Stimulated activated effector memory CD8-positive, alpha-beta T cell treated with anti-CD3 and anti-CD28 coated beads, Interleukin-12 subunit alpha, Interleukin-12 subunit beta, amount 100 ng/mL, for 72 hours (primary cell): ENCODE data around the gene CPM.
A peak's percentile ranks its signal among the peaks of the same experiment; 100 is the strongest.
"Not testable (repeated sequence)": the region's sequence is repeated elsewhere in the genome, so short reads cannot be mapped to it uniquely, and the experiment has no call there.

Source experiments
- ATAC-seq: fragments of 150-1000 bp; cut with Tn5 transposase; 2 replicates; pipeline ENCODE4 v1.10.0; 2021
- DNase-seq, 2 donors: peaks; one replicate each; pipeline ENCODE4 v3.0.0; 2021 to 2022; ENCODE audit warnings: low spot score in 2 of 2
- H3K27ac Mint-ChIP-seq: one replicate; pipeline ENCODE4 v1.8.0; 2022; ENCODE audit warnings: mild to moderate bottlenecking, mixed read lengths
- H3K36me3 Mint-ChIP-seq: one replicate; pipeline ENCODE4 v1.8.0; 2022; ENCODE audit warnings: mild to moderate bottlenecking, mixed read lengths
- H3K4me1 Mint-ChIP-seq: one replicate; pipeline ENCODE4 v1.8.0; 2022; ENCODE audit warnings: mixed read lengths
- H3K4me3 Mint-ChIP-seq: one replicate; pipeline ENCODE4 v1.8.0; 2022; ENCODE audit warnings: mild to moderate bottlenecking, mixed read lengths
- H3K9me3 Mint-ChIP-seq: one replicate; pipeline ENCODE4 v1.8.0; 2022; ENCODE audit warnings: mixed read lengths

The CPM gene

DNA sequence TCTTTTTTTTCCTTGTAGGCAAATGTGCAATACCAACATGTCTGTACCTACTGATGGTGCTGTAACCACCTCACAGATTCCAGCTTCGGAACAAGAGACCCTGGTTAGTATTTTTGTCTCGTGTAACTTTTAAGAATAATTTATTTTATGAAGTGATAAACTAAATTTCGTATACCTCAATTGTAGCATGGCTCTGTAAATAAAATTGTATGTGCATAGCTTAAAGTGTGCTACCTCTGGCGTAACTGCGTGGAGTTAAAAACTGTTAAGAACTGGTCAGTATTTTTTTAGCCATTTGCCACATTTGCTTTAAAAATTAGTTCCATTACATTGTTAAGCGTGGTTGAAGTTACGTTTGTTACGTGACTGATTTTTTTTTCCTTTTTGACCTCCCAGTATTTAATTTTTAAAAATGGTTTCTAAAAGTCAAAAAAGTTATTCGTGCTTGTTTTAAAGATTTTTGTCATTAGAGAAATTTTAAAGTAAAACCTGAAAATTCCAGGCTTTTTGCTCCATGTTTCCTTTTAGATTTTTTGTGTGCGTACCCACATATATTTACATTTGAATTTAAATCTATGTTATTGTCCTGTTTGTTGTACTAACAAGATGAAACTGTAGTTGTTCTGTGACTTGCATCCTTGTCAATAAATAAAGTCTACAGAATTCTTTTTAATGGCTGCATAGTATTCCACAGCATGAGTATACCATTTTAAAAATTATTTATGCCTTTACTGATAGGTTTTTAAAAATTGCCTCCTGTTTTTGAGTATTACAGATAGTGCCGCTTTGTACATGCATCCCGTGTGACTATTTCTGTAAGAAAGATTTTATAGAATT lies 123.6 kb downstream of the CPM start:
- DNase-seq: no peak
- peaks cover 32% of the 10 kb centered on the region for H3K4me1 Mint-ChIP-seq
- H3K36me3 Mint-ChIP-seq: peaks cover 73% of the 10 kb centered on the region
- no peaks in the 10 kb centered on the region for H3K9me3 Mint-ChIP-seq
- H3K4me3 Mint-ChIP-seq: peak overlapping the region; percentile 90
- no peak for ATAC-seq
- peak overlapping the region; percentile 99 for H3K27ac Mint-ChIP-seq

DNA sequence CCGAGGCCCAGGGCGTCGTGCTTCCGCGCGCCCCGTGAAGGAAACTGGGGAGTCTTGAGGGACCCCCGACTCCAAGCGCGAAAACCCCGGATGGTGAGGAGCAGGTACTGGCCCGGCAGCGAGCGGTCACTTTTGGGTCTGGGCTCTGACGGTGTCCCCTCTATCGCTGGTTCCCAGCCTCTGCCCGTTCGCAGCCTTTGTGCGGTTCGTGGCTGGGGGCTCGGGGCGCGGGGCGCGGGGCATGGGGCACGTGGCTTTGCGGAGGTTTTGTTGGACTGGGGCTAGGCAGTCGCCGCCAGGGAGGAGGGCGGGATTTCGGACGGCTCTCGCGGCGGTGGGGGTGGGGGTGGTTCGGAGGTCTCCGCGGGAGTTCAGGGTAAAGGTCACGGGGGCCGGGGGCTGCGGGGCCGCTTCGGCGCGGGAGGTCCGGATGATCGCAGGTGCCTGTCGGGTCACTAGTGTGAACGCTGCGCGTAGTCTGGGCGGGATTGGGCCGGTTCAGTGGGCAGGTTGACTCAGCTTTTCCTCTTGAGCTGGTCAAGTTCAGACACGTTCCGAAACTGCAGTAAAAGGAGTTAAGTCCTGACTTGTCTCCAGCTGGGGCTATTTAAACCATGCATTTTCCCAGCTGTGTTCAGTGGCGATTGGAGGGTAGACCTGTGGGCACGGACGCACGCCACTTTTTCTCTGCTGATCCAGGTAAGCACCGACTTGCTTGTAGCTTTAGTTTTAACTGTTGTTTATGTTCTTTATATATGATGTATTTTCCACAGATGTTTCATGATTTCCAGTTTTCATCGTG lies 124.4 kb downstream of the CPM start:
- Mint-ChIP-seq H3K4me3 (peak overlapping the region; percentile 90), H3K4me1 (peaks cover 27% of the 10 kb centered on the region), H3K9me3 (no peaks in the 10 kb centered on the region), H3K27ac (peak overlapping the region; percentile 99), H3K36me3 (peaks cover 65% of the 10 kb centered on the region)
- ATAC-seq (peak; percentile 70), DNase-seq (peak; percentile 61 to 90)

GRCh38 chr12:68807576-68808387 lies 125.2 kb downstream of the CPM start, which contains the start of gene MDM2:
MDM2 (plus strand) TSS chr12:68808177; CDS start chr12:68808478, 301 bp downstream.
- ATAC-seq: peak; percentile 91
- peak; percentile 92 to 99 for DNase-seq
- Mint-ChIP-seq H3K4me3 (peak within 1 kb of the TSS; percentile 90), H3K4me1 (peaks cover 20% of the 10 kb centered on the region), H3K36me3 (peaks cover 57% of the 10 kb centered on the region), H3K9me3 (no peaks in the 10 kb centered on the region), H3K27ac (peak within 1 kb of the TSS; percentile 99)

GRCh38 chr12:68807274-68807575 lies 125.7 kb downstream of the CPM start:
- Mint-ChIP-seq H3K4me3 (peak overlapping the region; percentile 90), H3K4me1 (peaks cover 15% of the 10 kb centered on the region)
- not testable (repeated sequence) for ATAC-seq

DNA sequence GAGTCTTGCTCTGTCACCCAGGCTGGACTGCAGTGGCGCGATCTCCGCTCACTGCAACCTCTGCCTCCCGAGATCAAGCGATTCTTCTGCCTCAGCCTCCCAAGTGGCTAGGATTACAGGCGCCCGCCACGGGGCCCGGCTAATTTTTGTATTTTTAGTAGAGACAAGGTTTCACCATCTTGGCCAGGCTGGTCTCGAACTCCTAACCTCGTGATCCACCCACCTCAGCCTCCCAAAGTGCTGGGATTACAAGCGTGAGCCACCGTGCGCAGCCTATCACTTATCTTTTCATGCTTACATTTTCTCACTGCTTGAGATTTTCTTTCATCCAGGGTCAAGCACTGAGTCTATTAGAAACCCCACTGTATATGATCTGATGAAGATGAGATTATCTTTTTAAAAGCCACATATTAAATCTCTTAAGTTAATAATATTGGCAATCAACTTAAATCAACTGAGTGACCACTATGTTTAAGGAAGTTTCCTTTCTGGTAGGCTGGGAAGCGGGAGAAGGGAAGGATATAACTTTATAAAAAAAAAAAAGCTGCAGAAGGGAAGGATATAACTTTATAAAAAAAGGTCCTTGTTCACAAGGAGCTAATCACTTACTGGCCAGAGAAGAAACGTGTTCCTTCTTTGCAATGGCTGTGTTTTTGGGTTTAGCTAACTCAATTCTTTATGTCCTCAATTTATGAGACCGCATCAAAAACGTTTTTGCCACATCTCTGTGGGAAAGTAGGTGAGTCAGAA lies 126.3 kb downstream of the CPM start:
- H3K4me1 Mint-ChIP-seq: peaks cover 14% of the 10 kb centered on the region
- H3K27ac Mint-ChIP-seq: peak overlapping the region; percentile 99
- DNase-seq (no peak), ATAC-seq (no peak)
- peak overlapping the region; percentile 90 for H3K4me3 Mint-ChIP-seq
- H3K9me3 Mint-ChIP-seq: no peaks in the 10 kb centered on the region
- H3K36me3 Mint-ChIP-seq: peaks cover 46% of the 10 kb centered on the region

More at GRCh38 chr12:68807274-68807575, 125.7 kb downstream of the CPM start:
- H3K9me3 Mint-ChIP-seq, DNase-seq: not testable (repeated sequence)
- peaks cover 51% of the 10 kb centered on the region for H3K36me3 Mint-ChIP-seq
- peak overlapping the region; percentile 99 for H3K27ac Mint-ChIP-seq

DNA sequence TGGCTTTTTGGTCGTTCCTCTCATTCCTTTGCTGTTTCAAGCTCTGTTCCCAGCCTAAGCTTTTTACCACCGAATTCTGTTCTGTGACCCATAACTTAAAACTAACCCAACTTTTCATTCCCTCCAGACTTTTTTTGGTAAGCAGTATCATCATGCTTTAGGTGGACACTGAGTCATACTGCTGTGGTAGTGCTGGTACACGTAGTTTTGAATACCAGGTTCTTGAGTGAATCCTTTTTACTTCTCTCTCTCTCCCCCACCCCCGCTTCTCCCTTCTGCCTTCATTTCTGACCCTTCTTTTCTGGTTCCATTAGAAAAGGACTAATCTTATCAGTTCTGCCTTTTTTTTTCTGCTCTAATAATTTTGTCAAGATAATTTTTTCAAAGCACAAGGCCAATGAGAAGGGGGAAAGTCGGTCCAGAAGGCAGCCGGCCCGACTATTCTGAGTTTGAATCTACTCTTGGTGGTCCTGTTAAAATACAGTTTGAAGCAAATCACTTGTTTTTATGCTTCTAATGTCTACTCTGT lies 127.3 kb downstream of the CPM start:
- H3K27ac Mint-ChIP-seq: no peak overlapping the region
- no peak overlapping the region for H3K4me3 Mint-ChIP-seq
- H3K9me3 Mint-ChIP-seq: no peaks in the 10 kb centered on the region
- H3K4me1 Mint-ChIP-seq: peaks cover 6% of the 10 kb centered on the region
- peaks cover 36% of the 10 kb centered on the region for H3K36me3 Mint-ChIP-seq
- ATAC-seq (no peak), DNase-seq (no peak)

- Mint-ChIP-seq H3K9me3 (no peaks in the 10 kb centered on the region), H3K36me3 (peaks cover 28% of the 10 kb centered on the region), H3K4me3 (no peak overlapping the region), H3K27ac (no peak overlapping the region), H3K4me1 (peaks cover 6% of the 10 kb centered on the region)
- no peak for DNase-seq
- no peak for ATAC-seq
Observed at GRCh38 chr12:68804657-68805591, 128.0 kb downstream of the CPM start.

DNA sequence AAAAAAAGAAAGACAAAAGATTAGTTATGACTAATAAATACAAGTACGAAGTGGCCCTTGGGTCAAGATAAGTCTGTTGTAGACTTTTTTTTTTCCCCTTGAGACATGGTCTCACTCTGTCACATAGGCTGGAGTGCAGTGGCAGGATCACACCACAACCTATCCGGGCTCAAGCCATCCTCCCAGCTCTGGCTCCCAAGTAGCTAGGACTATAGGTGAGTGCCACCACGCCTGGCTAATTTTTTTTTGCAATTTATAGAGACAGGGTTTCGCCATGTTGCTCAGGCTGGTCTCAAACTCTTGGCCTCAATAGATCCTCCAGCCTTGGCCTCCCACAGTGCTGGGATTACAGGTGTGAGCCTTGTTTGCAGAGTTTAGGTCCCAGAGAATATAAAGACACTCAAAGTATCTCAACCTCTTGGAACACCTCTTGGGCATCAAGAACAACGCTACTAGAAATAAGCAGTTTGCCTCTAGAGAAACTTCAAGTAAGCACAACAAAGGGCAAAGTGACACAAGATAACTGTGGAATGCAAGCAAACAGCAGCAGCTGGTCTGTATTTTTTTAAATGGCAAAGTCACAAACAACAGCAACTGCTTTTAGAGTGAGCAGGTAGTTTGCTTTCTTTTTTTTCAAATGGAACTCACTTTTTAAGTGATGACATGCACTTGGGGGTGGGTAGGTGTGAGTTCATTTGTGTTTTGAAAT lies 128.9 kb downstream of the CPM start:
- Mint-ChIP-seq H3K4me3 (no peak overlapping the region), H3K4me1 (peaks cover 6% of the 10 kb centered on the region), H3K9me3 (no peaks in the 10 kb centered on the region), H3K27ac (no peak overlapping the region), H3K36me3 (peaks cover 20% of the 10 kb centered on the region)
- DNase-seq (no peak), ATAC-seq (no peak)

DNA sequence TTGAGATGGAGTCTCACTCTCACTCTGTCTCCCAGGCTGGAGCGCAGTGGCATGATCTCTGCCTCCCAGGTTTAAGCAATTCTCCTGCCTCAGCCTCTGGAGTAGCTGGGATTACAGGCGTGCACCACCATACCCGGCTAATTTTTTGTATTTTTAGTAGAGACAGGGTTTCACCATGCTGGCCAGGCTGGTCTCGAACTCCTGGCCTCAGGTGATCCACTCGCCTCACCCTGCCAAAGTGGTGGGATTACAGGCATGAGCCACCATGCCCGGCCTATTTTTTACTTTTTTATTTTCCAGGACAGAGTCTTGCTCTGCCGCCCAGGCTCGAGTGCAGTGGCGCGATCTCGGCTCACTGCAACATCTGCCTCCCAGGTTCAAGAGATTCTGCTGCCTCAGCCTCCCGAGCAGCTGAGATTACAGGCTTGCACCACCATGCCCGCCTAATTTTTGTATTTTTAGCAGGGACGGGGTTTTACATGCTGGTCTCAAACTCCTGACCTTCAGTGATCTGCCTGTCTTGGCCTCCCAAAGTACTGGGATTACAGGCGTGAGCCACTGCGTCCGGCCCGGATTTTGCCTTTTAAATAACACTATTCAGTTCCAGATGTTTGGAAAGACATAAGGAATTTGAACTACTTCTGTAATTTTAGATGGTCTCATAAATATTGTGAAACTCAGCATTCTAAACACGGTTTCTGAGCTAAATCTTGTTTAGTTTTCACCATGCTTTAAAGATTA lies 129.9 kb downstream of the CPM start:
- ATAC-seq, H3K9me3 Mint-ChIP-seq, DNase-seq, H3K27ac Mint-ChIP-seq, H3K4me1 Mint-ChIP-seq, H3K36me3 Mint-ChIP-seq, H3K4me3 Mint-ChIP-seq: not testable (repeated sequence)

DNA sequence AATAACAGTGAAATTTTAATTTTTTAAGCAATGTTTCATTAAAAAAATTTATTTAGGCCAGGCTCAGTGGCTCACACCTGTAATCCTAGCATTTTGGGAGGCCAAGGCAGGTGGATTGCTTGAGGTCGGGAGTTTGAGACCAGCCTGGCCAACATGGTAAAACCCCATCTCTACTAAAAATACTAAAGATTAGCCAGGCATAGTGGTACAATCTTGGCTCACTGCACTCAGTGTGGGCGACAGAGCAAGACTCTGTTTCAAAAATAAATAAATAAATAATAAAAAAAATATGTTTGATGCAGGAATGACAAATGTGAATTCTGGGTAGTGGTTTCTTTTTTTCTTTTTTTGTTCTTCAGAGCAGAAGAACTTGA lies 130.6 kb downstream of the CPM start:
- not testable (repeated sequence) for H3K4me3 Mint-ChIP-seq, H3K4me1 Mint-ChIP-seq, H3K9me3 Mint-ChIP-seq, DNase-seq, H3K27ac Mint-ChIP-seq, ATAC-seq, H3K36me3 Mint-ChIP-seq
